GM06990 (cell line): ENCODE data around the gene PCED1A.

Experiments
- DNase-seq: peaks from one replicate; pipeline ENCODE4 v3.0.0-alpha.2; 2011; ENCODE audit not compliant: insufficient read length; ENCODE audit errors: extremely low read depth
- H3K27me3 ChIP-seq: replicated peaks from 2 replicates; pipeline ENCODE4 v1.6.0; 2011; ENCODE audit warnings: low read length; ENCODE audit not compliant: control insufficient read depth, insufficient read depth
- H3K36me3 ChIP-seq: 2 replicates; pipeline ENCODE4 v1.5.1; 2011; ENCODE audit warnings: low read length; ENCODE audit not compliant: control insufficient read depth, insufficient read depth
- H3K4me3 ChIP-seq: replicated peaks from 2 replicates; pipeline ENCODE4 v1.5.1; 2011; ENCODE audit warnings: low read depth, mild to moderate bottlenecking, control low read depth, low read length
- CTCF ChIP-seq: IDR thresholded peaks from 2 replicates; pipeline ENCODE4 v1.5.1; 2011; ENCODE audit warnings: low read length, control low read depth, mild to moderate bottlenecking, inconsistent platforms; ENCODE audit not compliant: insufficient read depth, poor library complexity, severe bottlenecking

Gene PCED1A

GRCh38 chr20:2869381-2869780 is 28.9 kb upstream of the PCED1A start:
- DNase-seq: no peak
- Histone ChIP-seq H3K27me3 (no peaks in the 10 kb centered on the region), H3K36me3 (peaks cover 10% of the 10 kb centered on the region), H3K4me3 (no peak overlapping the region)
- no peak for TF ChIP-seq CTCF

GRCh38 chr20:2867081-2867864 is 26.8 kb upstream of the PCED1A start:
- no peak for TF ChIP-seq CTCF
- Histone ChIP-seq H3K36me3 (peaks cover 16% of the 10 kb centered on the region), H3K27me3 (no peaks in the 10 kb centered on the region), H3K4me3 (no peak overlapping the region)
- no peak for DNase-seq

- DNase-seq: no peak
- Histone ChIP-seq H3K36me3 (peaks cover 24% of the 10 kb centered on the region), H3K4me3 (no peak overlapping the region), H3K27me3 (no peaks in the 10 kb centered on the region)
- TF ChIP-seq CTCF: no peak
Observed at GRCh38 chr20:2866236-2866635, 25.8 kb upstream of the PCED1A start.

GRCh38 chr20:2865630-2866029 is 25.2 kb upstream of the PCED1A start:
- H3K27me3 ChIP-seq: no peaks in the 10 kb centered on the region
- no peak for DNase-seq
- peaks cover 27% of the 10 kb centered on the region for H3K36me3 ChIP-seq
- peak; percentile 8 for TF ChIP-seq CTCF
- no peak overlapping the region for H3K4me3 ChIP-seq

GRCh38 chr20:2865101-2865500 is 24.6 kb upstream of the PCED1A start:
- no peak for TF ChIP-seq CTCF
- Histone ChIP-seq H3K4me3 (no peak overlapping the region), H3K36me3 (peaks cover 29% of the 10 kb centered on the region), H3K27me3 (no peaks in the 10 kb centered on the region)
- DNase-seq: no peak
